Panc1 (cell line): ENCODE measurements around the gene GID4.

ENCODE experiments used
- CTCF ChIP-seq: fragments of 450-650 bp; IDR thresholded peaks from 2 replicates; pipeline ENCODE4 v1.5.1; 2017; ENCODE audit warnings: mild to moderate bottlenecking
- POLR2AphosphoS5 ChIP-seq: IDR thresholded peaks from 2 replicates; pipeline ENCODE4 v1.6.1; 2012; ENCODE audit warnings: mild to moderate bottlenecking, low read depth, low read length, moderate library complexity
- SIN3A ChIP-seq: IDR thresholded peaks from 2 replicates; pipeline ENCODE4 v1.6.1; 2012; ENCODE audit warnings: low read depth, mild to moderate bottlenecking, low read length, moderate library complexity, borderline replicate concordance; ENCODE audit not compliant: insufficient read depth

DNA sequence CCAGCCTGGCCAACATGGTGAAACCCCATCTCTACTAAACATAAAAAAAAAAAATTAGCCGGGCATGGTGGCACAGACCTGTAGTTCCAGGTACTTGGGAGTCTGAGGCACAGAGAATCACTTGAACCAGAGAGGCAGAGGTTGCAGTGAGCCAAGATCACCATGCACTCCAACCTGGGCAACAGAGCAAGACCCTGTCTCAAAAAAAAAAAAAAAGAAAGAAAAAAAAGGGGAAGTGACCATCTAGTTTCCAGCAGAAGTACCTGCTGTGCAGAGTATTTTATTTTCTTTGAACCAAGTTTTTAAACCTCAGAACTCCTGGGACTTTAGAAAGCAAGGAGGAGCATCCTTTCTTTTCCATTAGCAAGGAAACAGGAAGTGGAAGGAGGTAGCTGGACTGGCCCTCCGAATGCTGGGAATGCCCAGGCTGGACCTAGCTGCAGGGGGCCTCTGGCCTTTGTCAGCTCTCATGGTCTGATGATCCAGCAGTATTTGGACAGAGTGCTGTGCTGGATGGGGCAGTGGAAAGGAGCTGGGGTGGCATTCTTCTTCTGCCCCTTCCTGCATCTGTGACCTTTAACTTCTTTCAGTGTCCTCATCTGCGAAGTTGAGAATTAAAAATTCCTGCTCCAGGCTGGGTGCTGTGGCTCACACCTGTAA lies 6.6 kb downstream of the GID4 start:
- TF ChIP-seq CTCF = no peak
- no peak for TF ChIP-seq POLR2AphosphoS5
- TF ChIP-seq SIN3A = no peak
